ENCODE data around the gene PLXNA1.

Gene PLXNA1

GRCh38 chr3:126961191-126961790, 21.6 kb upstream of the PLXNA1 start:
- TF ChIP-seq TEAD4 (IDR thresholded peaks at IDR 0.05) (no peak), FOXM1 (IDR thresholded peaks at IDR 0.05; ENCODE audit: borderline replicate concordance, low read depth) (no peak)

- no peak for TF ChIP-seq TAF1 (IDR thresholded peaks at IDR 0.05; ENCODE audit: low read depth)
- TF ChIP-seq CEBPB (IDR thresholded peaks at IDR 0.05) = no peak
- TF ChIP-seq TCF12 (IDR thresholded peaks at IDR 0.05; ENCODE audit: low read depth) = no peak
- TF ChIP-seq USF1 (IDR thresholded peaks at IDR 0.05) = no peak
- TF ChIP-seq EGR1 (IDR thresholded peaks at IDR 0.05) = no peak
- TF ChIP-seq YY1 (IDR thresholded peaks at IDR 0.05; ENCODE audit: low read depth) = no peak
- no peak for TF ChIP-seq CREB1 (IDR thresholded peaks at IDR 0.05; ENCODE audit: low read depth)
- no peak for TF ChIP-seq EP300 (IDR thresholded peaks at IDR 0.05; ENCODE audit: borderline replicate concordance)
- no peak for TF ChIP-seq RAD21 (IDR thresholded peaks at IDR 0.05; ENCODE audit: low read depth)
- no peak for TF ChIP-seq ZBTB7A (IDR thresholded peaks at IDR 0.05; ENCODE audit: low read depth)
Measured at GRCh38 chr3:126961791-126962461, 21.0 kb upstream of the PLXNA1 start.

- TF ChIP-seq TAF1 (IDR thresholded peaks at IDR 0.05; ENCODE audit: low read depth) = no peak
- no peak for TF ChIP-seq YY1 (IDR thresholded peaks at IDR 0.05; ENCODE audit: low read depth)
- no peak for TF ChIP-seq CEBPB (IDR thresholded peaks at IDR 0.05)
- TF ChIP-seq REST (IDR thresholded peaks at IDR 0.05; ENCODE audit: low read depth) = no peak
- TF ChIP-seq EP300 (IDR thresholded peaks at IDR 0.05; ENCODE audit: borderline replicate concordance) = no peak
- no peak for TF ChIP-seq RAD21 (IDR thresholded peaks at IDR 0.05; ENCODE audit: low read depth)
- no peak for TF ChIP-seq MAX (IDR thresholded peaks at IDR 0.05)
Measured at GRCh38 chr3:126962756-126963155, 20.2 kb upstream of the PLXNA1 start.

- TF ChIP-seq TEAD4 (IDR thresholded peaks at IDR 0.05) (no peak), CEBPB (IDR thresholded peaks at IDR 0.05) (no peak), ZBTB7A (IDR thresholded peaks at IDR 0.05; ENCODE audit: low read depth) (no peak), CREB1 (IDR thresholded peaks at IDR 0.05; ENCODE audit: low read depth) (no peak), NFIC (IDR thresholded peaks at IDR 0.05) (no peak), MAX (IDR thresholded peaks at IDR 0.05) (no peak), REST (IDR thresholded peaks at IDR 0.05; ENCODE audit: low read depth) (no peak), TAF1 (IDR thresholded peaks at IDR 0.05; ENCODE audit: low read depth) (no peak), TCF12 (IDR thresholded peaks at IDR 0.05; ENCODE audit: low read depth) (no peak), USF1 (IDR thresholded peaks at IDR 0.05) (no peak), RAD21 (IDR thresholded peaks at IDR 0.05; ENCODE audit: low read depth) (no peak), FOXM1 (IDR thresholded peaks at IDR 0.05; ENCODE audit: borderline replicate concordance, low read depth) (no peak), EGR1 (IDR thresholded peaks at IDR 0.05) (no peak), YY1 (IDR thresholded peaks at IDR 0.05; ENCODE audit: low read depth) (no peak), EP300 (IDR thresholded peaks at IDR 0.05; ENCODE audit: borderline replicate concordance) (no peak)
Measured at GRCh38 chr3:126963261-126964190, 19.4 kb upstream of the PLXNA1 start.

- TF ChIP-seq TEAD4 (IDR thresholded peaks at IDR 0.05) = no peak
- TF ChIP-seq USF1 (IDR thresholded peaks at IDR 0.05) = no peak
- no peak for TF ChIP-seq MAX (IDR thresholded peaks at IDR 0.05)
- TF ChIP-seq REST (IDR thresholded peaks at IDR 0.05; ENCODE audit: low read depth) = no peak
- TF ChIP-seq TAF1 (IDR thresholded peaks at IDR 0.05; ENCODE audit: low read depth) = no peak
- no peak for TF ChIP-seq CREB1 (IDR thresholded peaks at IDR 0.05; ENCODE audit: low read depth)
- TF ChIP-seq EGR1 (IDR thresholded peaks at IDR 0.05) = no peak
- no peak for TF ChIP-seq CEBPB (IDR thresholded peaks at IDR 0.05)
- no peak for TF ChIP-seq ZBTB7A (IDR thresholded peaks at IDR 0.05; ENCODE audit: low read depth)
- no peak for TF ChIP-seq FOXM1 (IDR thresholded peaks at IDR 0.05; ENCODE audit: borderline replicate concordance, low read depth)
- no peak for TF ChIP-seq NFIC (IDR thresholded peaks at IDR 0.05)
- no peak for TF ChIP-seq TCF12 (IDR thresholded peaks at IDR 0.05; ENCODE audit: low read depth)
- TF ChIP-seq EP300 (IDR thresholded peaks at IDR 0.05; ENCODE audit: borderline replicate concordance) = no peak
- TF ChIP-seq YY1 (IDR thresholded peaks at IDR 0.05; ENCODE audit: low read depth) = no peak
- TF ChIP-seq RAD21 (IDR thresholded peaks at IDR 0.05; ENCODE audit: low read depth) = no peak
Measured at GRCh38 chr3:126964261-126964660, 18.7 kb upstream of the PLXNA1 start.

Measured in Ishikawa (cell line).